PC-3 (cell line): Measurements from ENCODE around the gene CAPN12. TPM values are rescaled to one million over a fixed set of nuclear protein-coding genes. Genes with fewer than 3 reads are reported as not detected.

Source experiments
- ATAC-seq: fragments of 200-7000 bp; cut with Tn5 transposase; 2 replicates; pipeline ENCODE4 v1.9.1; 2020; ENCODE audit warnings: mild to moderate bottlenecking, moderate library complexity
- BruUV-seq: library from RNA; stranded (reverse); fragments of 400-500 nt; replicated peaks from 2 replicates; lab custom pipeline; 2021; lab: Mats Ljungman, UMichigan
- CTCF ChIA-PET: fragments of 300-600 bp; sonication (Branson Sonifier 250); formaldehyde crosslinking; loops from one replicate; lab custom pipeline; 2022; ENCODE audit warnings: antibody characterized with exemption; lab: Charles Lee
- POLR2A ChIA-PET: fragments of 300-600 bp; sonication (Branson Sonifier 250); formaldehyde crosslinking; loops from one replicate; lab custom pipeline; 2022; ENCODE audit warnings: antibody characterized with exemption; ENCODE audit not compliant: unreplicated experiment; lab: Charles Lee
- DNase-seq: peaks from one replicate; pipeline ENCODE4 v3.0.0-alpha.2; 2015
- H2AFZ ChIP-seq: fragments of 300-600 bp; sonication (generic); 2 replicates; pipeline ENCODE4 v1.6.0; 2016; ENCODE audit warnings: antibody characterized with exemption, low read length
- H3F3A ChIP-seq: fragments of 300-600 bp; sonication (generic); one replicate; pipeline ENCODE4 v1.6.0; 2017; ENCODE audit warnings: antibody characterized with exemption, low read length, control low read depth, mild to moderate bottlenecking; ENCODE audit not compliant: unreplicated experiment
- H3K27ac ChIP-seq: fragments of 300-600 bp; sonication (generic); 2 replicates; pipeline ENCODE4 v1.5.1; 2016; ENCODE audit warnings: mild to moderate bottlenecking, low read length
- H3K27me3 ChIP-seq: fragments of 300-600 bp; sonication (generic); 2 replicates; pipeline ENCODE4 v1.6.1; 2016; ENCODE audit warnings: low read length, mixed read lengths
- H3K36me3 ChIP-seq: fragments of 300-600 bp; sonication (generic); 2 replicates; pipeline ENCODE4 v1.6.1; 2016; ENCODE audit warnings: low read depth, mixed run types, low read length, mixed read lengths
- H3K4me1 ChIP-seq: fragments of 300-600 bp; sonication (generic); 2 replicates; pipeline ENCODE4 v1.5.1; 2016; ENCODE audit warnings: low read length; ENCODE audit not compliant: insufficient read depth
- H3K4me2 ChIP-seq: fragments of 300-600 bp; sonication (generic); 2 replicates; pipeline ENCODE4 v1.6.0; 2016; ENCODE audit warnings: low read length
- H3K4me3 ChIP-seq: fragments of 300-600 bp; sonication (generic); 2 replicates; pipeline ENCODE4 v1.5.1; 2016; ENCODE audit warnings: mild to moderate bottlenecking, low read length, mixed read lengths
- H3K79me2 ChIP-seq: fragments of 300-600 bp; sonication (generic); 2 replicates; pipeline ENCODE4 v1.6.1; 2017; ENCODE audit warnings: low read length, mixed read lengths
- H3K9ac ChIP-seq: fragments of 300-600 bp; sonication (generic); 2 replicates; pipeline ENCODE4 v1.6.0; 2016; ENCODE audit warnings: mild to moderate bottlenecking, low read length
- H3K9me2 ChIP-seq: fragments of 300-600 bp; sonication (generic); replicated peaks from 2 replicates; pipeline ENCODE4 v1.6.1; 2016; ENCODE audit warnings: mixed run types, low read length, mixed read lengths
- H3K9me3 ChIP-seq: fragments of 300-600 bp; sonication (generic); 2 replicates; pipeline ENCODE4 v1.6.1; 2016; ENCODE audit warnings: low read length, mixed read lengths
- H4K20me1 ChIP-seq: fragments of 300-600 bp; sonication (generic); 2 replicates; pipeline ENCODE4 v1.6.1; 2016; ENCODE audit warnings: low read length, mixed read lengths
- CTCF ChIP-seq: fragments of 300-600 bp; sonication (generic); conservative IDR thresholded peaks from 2 replicates; pipeline ENCODE4 v1.5.1; 2017; ENCODE audit warnings: antibody characterized with exemption, low read depth, mild to moderate bottlenecking, low read length
- EZH2 ChIP-seq: fragments of 300-600 bp; sonication (generic); IDR thresholded peaks from one replicate; pipeline ENCODE4 v1.6.1; 2017; ENCODE audit warnings: antibody characterized with exemption, mild to moderate bottlenecking, low read length; ENCODE audit not compliant: unreplicated experiment
- EZH2phosphoT487 ChIP-seq: fragments of 300-600 bp; sonication (generic); IDR thresholded peaks from 2 replicates; pipeline ENCODE4 v1.6.1; 2018; ENCODE audit warnings: mild to moderate bottlenecking, antibody characterized with exemption, low read length, borderline replicate concordance
- intact Hi-C: fragments of 100-400 bp; cut with micrococcal nuclease; formaldehyde crosslinking; loops from 2 replicates; pipeline ENCODE4 v1.9.0; 2023
- total RNA-seq: library from RNA; depleted of rRNA; stranded (reverse); fragments of >200 nt; gene quantifications from 2 replicates; pipeline ENCODE4 v1.2.3, GENCODE V29; 2014

The CAPN12 gene
- total RNA-seq, 1 experiment from 2014 or later: 3.8 TPM

GRCh38 chr19:38686530-38686888 lies 57.8 kb downstream of the CAPN12 start:
- no peak overlapping the region for H3K4me3 ChIP-seq
- H3K9ac ChIP-seq: peak overlapping the region; percentile 98
- peaks cover 39% of the 10 kb centered on the region for H3K36me3 ChIP-seq
- H4K20me1 ChIP-seq: no peaks in the 10 kb centered on the region
- H3K79me2 ChIP-seq: peaks cover 85% of the 10 kb centered on the region
- intact Hi-C loops: no loop called here
- no peak for DNase-seq
- CTCF ChIA-PET: no interaction called here
- peaks cover 75% of the 10 kb centered on the region for H3K4me1 ChIP-seq
- no peak for ATAC-seq
- no peak overlapping the region for H2AFZ ChIP-seq
- H3K9me3 ChIP-seq: no peaks in the 10 kb centered on the region
- peak overlapping the region; percentile 100 for H3K27ac ChIP-seq
- no peaks in the 10 kb centered on the region for H3K9me2 ChIP-seq
- peaks cover 11% of the 10 kb centered on the region for H3F3A ChIP-seq
- TF ChIP-seq EZH2phosphoT487 (no peak), CTCF (no peak), EZH2 (no peak)
- no peaks in the 10 kb centered on the region for H3K27me3 ChIP-seq
- POLR2A ChIA-PET: interaction anchor here (0.6 kb wide), 1 partner anchor 28 kb away, joined by 12 read pairs; no protein-coding TSS in a partner anchor
- H3K4me2 ChIP-seq: peak overlapping the region; percentile 83
- BruUV-seq: no TSS peak

GRCh38 chr19:38685666-38686529 lies 58.4 kb downstream of the CAPN12 start:
- DNase-seq (peak; percentile 63), ATAC-seq (no peak)
- Histone ChIP-seq H3K27me3 (no peaks in the 10 kb centered on the region), H3K36me3 (peaks cover 44% of the 10 kb centered on the region), H4K20me1 (no peaks in the 10 kb centered on the region), H3K9ac (peak overlapping the region; percentile 98), H3K27ac (peak overlapping the region; percentile 100), H3K9me2 (no peaks in the 10 kb centered on the region), H3K79me2 (peaks cover 85% of the 10 kb centered on the region), H3K4me1 (peaks cover 81% of the 10 kb centered on the region), H3K9me3 (no peaks in the 10 kb centered on the region), H3F3A (peaks cover 11% of the 10 kb centered on the region), H3K4me3 (no peak overlapping the region), H3K4me2 (peak overlapping the region; percentile 83), H2AFZ (no peak overlapping the region)
- TF ChIP-seq CTCF (peak; percentile 46), EZH2 (no peak), EZH2phosphoT487 (no peak)
- BruUV-seq: no TSS peak
- CTCF ChIA-PET: no interaction called here
- intact Hi-C loops: no loop called here
- POLR2A ChIA-PET: interaction anchor here (0.6 kb wide), 1 partner anchor 27 kb away, joined by 12 read pairs; no protein-coding TSS in a partner anchor
